ENCODE results near the gene CCL11. TPM values are rescaled to one million over a fixed set of nuclear protein-coding genes. Genes with fewer than 3 reads are reported as not detected.
A peak's percentile ranks its signal among the peaks of the same experiment; 100 is the strongest.

The CCL11 gene
- polyA plus RNA-seq, 2 of the 4 experiments (the other 2 are of a cell fraction) = not detected

GRCh38 chr17:34261568-34262337 is 23.8 kb upstream of the CCL11 start:
- Histone ChIP-seq H3K27ac (no peak overlapping the region), H3K9me3 (no peaks in the 10 kb centered on the region), H3K4me2 (no peak overlapping the region), H3K4me1 (no peaks in the 10 kb centered on the region), H3K4me3 (no peak overlapping the region)
- ChIA-PET POLR2A (no interaction called here), CTCF (no interaction called here)
- no peak for DNase-seq (ENCODE audit: low read depth in 1 of 2, low spot score in 1 of 2)
- FAIRE-seq = peak; percentile 56
- TF ChIP-seq ELK1 (IDR thresholded peaks at IDR 0.05; ENCODE audit: low read depth, low read length) (no peak), POLR2AphosphoS2 (conservative IDR thresholded peaks at IDR 0.05; ENCODE audit: low read length) (no peak), REST (IDR thresholded peaks at IDR 0.05) (no peak), JUN (IDR thresholded peaks at IDR 0.05) (no peak), HOXA7 (CRISPR knock-in tag; IDR thresholded peaks at IDR 0.05) (no peak), BCL3 (IDR thresholded peaks at IDR 0.05) (no peak), NFE2L2 (conservative IDR thresholded peaks at IDR 0.05; ENCODE audit: low read length) (no peak)
- ATAC-seq = no peak
- 77% methylated on average over 5 of the region's 5 CpGs for WGBS (ENCODE audit: missing lambda C conversion rate)

GRCh38 chr17:34265711-34266110 is 19.8 kb upstream of the CCL11 start:
- CTCF ChIA-PET = interaction anchor here (1.0 to 1.6 kb wide), 2 partner anchors 65 to 96 kb away, joined by 3 to 5 read pairs; no protein-coding TSS in a partner anchor
- ATAC-seq = no peak
- 0 out of 3 replicates have a peak, but pooled peaks cover 6% of the 10 kb centered on the region for H3K4me1 ChIP-seq

GRCh38 chr17:34269969-34270368 is 15.6 kb upstream of the CCL11 start, which contains the start of gene CCL7:
Gene CCL7 (plus strand): TSS chr17:34270221. CDS start chr17:34270291, 70 bp downstream.
- peak; percentile 66 to 68; a peak in 5 of 6 replicates for ATAC-seq
- no peak within 1 kb of the TSS for H3K4me2 ChIP-seq
- no peak for DNase-seq (ENCODE audit: low read depth in 1 of 2, low spot score in 1 of 2)
- no peak within 1 kb of the TSS for H3K4me3 ChIP-seq
- no peak for TF ChIP-seq TFCP2L1 (CRISPR knock-in tag; IDR thresholded peaks at IDR 0.05)
- ChIA-PET POLR2A (interaction anchor here (0.6 kb wide), 1 partner anchor 13 kb away, joined by 3 read pairs; no protein-coding TSS in a partner anchor), CTCF (interaction anchor here (0.5 to 2.1 kb wide), 6 partner anchors 10 to 1685 kb away, joined by 3 to 6 read pairs (median 4); partner anchors contain the start of gene CCL2)
- WGBS (ENCODE audit: missing lambda C conversion rate) = 0% methylated on average over 1 of the region's 1 CpG
- no peaks in the 10 kb centered on the region for H3K9me3 ChIP-seq
- peak within 1 kb of the TSS in 1 of 2 experiments; percentile 58; a peak in 2 of 6 replicates for H3K27ac ChIP-seq
- 0 out of 3 replicates have a peak, but pooled peaks cover 6% of the 10 kb centered on the region for H3K4me1 ChIP-seq
- no peak for FAIRE-seq

More at GRCh38 chr17:34265711-34266110, 19.8 kb upstream of the CCL11 start:
- Histone ChIP-seq H3K4me3 (no peak overlapping the region), H3K27ac (no peak overlapping the region), H3K9me3 (no peaks in the 10 kb centered on the region), H3K4me2 (no peak overlapping the region)
- no peak for FAIRE-seq
- TF ChIP-seq EHF (CRISPR knock-in tag; IDR thresholded peaks at IDR 0.05) (no peak), KDM1A (IDR thresholded peaks at IDR 0.05; ENCODE audit: low read depth) (no peak), PHF8 (IDR thresholded peaks at IDR 0.05; ENCODE audit: borderline replicate concordance, low read depth) (no peak), RCOR1 (IDR thresholded peaks at IDR 0.05; ENCODE audit: low read depth, low read length) (no peak), HEYL (CRISPR knock-in tag; IDR thresholded peaks at IDR 0.05) (no peak), RNF2 (IDR thresholded peaks at IDR 0.05; ENCODE audit: borderline replicate concordance, low read depth) (no peak), GATA3 (IDR thresholded peaks at IDR 0.05; ENCODE audit: borderline replicate concordance) (no peak), HOXB13 (CRISPR knock-in tag; IDR thresholded peaks at IDR 0.05; ENCODE audit: low read depth) (no peak), MAZ (IDR thresholded peaks at IDR 0.05; ENCODE audit: borderline replicate concordance, low read depth, low read length) (no peak), ZFP36 (IDR thresholded peaks at IDR 0.05; ENCODE audit: borderline replicate concordance, partially characterized antibody) (no peak), CBX8 (IDR thresholded peaks at IDR 0.05) (no peak), TP53 (CRISPR knock-in tag; IDR thresholded peaks at IDR 0.05) (no peak), SREBF2 (IDR thresholded peaks at IDR 0.05) (no peak), HOXA7 (CRISPR knock-in tag; IDR thresholded peaks at IDR 0.05) (no peak), RAD21 (conservative IDR thresholded peaks at IDR 0.05 in 1 of 2, IDR thresholded peaks at IDR 0.05 in 1 of 2) (no peak), JUNB (IDR thresholded peaks at IDR 0.05) (no peak)
- DNase-seq (ENCODE audit: low read depth in 1 of 2, low spot score in 1 of 2) = no peak
- WGBS (ENCODE audit: missing lambda C conversion rate) = 18% methylated on average over 3 of the region's 3 CpGs
- POLR2A ChIA-PET = no interaction called here

All from A549 (cell line).